Psoas muscle (tissue), 8 donors: ENCODE results near the gene ADAMTS12. TPM values are rescaled to one million over a fixed set of nuclear protein-coding genes. Genes with fewer than 3 reads are reported as not detected.

ENCODE experiments used
- ATAC-seq, 4 donors: fragments of 200-7000 bp; cut with Tn5 transposase; one replicate each; pipeline ENCODE4 v1.9.1; 2020; ENCODE audit warnings: moderate library complexity in 3 of 4, mild to moderate bottlenecking in 2 of 4
- DNase-seq, 2 donors: peaks; one replicate each; pipeline ENCODE4 v3.0.0-alpha.2; 2020
- H3K27ac ChIP-seq: fragments of 200-600 bp; one replicate; pipeline ENCODE4 v1.8.0; 2022
- H3K27me3 ChIP-seq, 3 donors: fragments of 200-600 bp in 1 of 3; one replicate each; pipeline versions ENCODE4 v1.6.1 to v1.8.0; 2013 to 2022; ENCODE audit warnings: low read length in 2 of 3, mild to moderate bottlenecking in 2 of 3, moderate library complexity in 1 of 3; ENCODE audit not compliant: insufficient read depth in 3 of 3
- H3K36me3 ChIP-seq, 2 donors: fragments of 200-600 bp in 1 of 2; one replicate each; pipeline versions ENCODE4 v1.6.1 to v1.8.0; 2013 to 2022; ENCODE audit warnings: low read depth in 1 of 2, mild to moderate bottlenecking in 1 of 2, moderate library complexity in 1 of 2; ENCODE audit not compliant: insufficient read depth in 1 of 2
- H3K4me1 ChIP-seq: fragments of 200-600 bp; one replicate; pipeline ENCODE4 v1.8.0; 2022
- H3K4me3 ChIP-seq: fragments of 200-600 bp; one replicate; pipeline ENCODE4 v1.8.0; 2022; ENCODE audit warnings: mild to moderate bottlenecking
- H3K9me3 ChIP-seq: fragments of 200-600 bp; one replicate; pipeline ENCODE4 v1.8.0; 2022
- WGBS, 3 donors: extraction: QIAGEN DNeasy Blood & Tissue Kit; methylation state at CpG; one replicate each; pipeline versions ENCODE4 v1.1.6 to v1.1.7; 2013; 5-methylcytosine and 5-hydroxymethylcytosine counted together
- intact Hi-C, 2 donors: fragments of 100-400 bp; cut with DNase I; formaldehyde crosslinking; loops; one replicate each; pipeline versions ENCODE4 v1.11.0 to v1.14.2; 2022
- polyA plus RNA-seq, 3 donors: library from polyadenylated mRNA; stranded (reverse); fragments of 200-250 nt; gene quantifications; one replicate each; pipeline ENCODE4 v1.2.3, GENCODE V29; 2013
- total RNA-seq, 4 donors: library from RNA; stranded (reverse); fragmentation: NEBNext Ultra II Directional in 2 of 4; extraction: Animal tissue kit (Norgen Biotek cat#: 25700) in 2 of 4; gene quantifications; one replicate each; pipeline versions ENCODE4 v1.2.1 to v1.2.4, GENCODE V29; 2021 to 2023
- TF ChIP-seq, protein P1 (sequence below): fragments of 200-600 bp; IDR thresholded peaks from one replicate; pipeline ENCODE4 v1.8.0; 2022; ENCODE audit warnings: antibody characterized with exemption
- donor health status: healthy with polysubstance abuse.
- donor health status: DM: no; HTN: no; CAD: no; lungs with moderate emphysema.
- donor health status: Bipolar disorder and iron deficiency.
- donor health status: healthy.
- donor health status: DM: yes; HTN: yes; CAD: no.
- donor health status: DM: no; HTN: no; CAD: no.
- donor health status: DM: no; HTN: no; CAD: no.
- donor health status: DM: yes; HTN: yes; CAD: no.

ADAMTS12 gene
- total and polyA plus RNA-seq, 7 donors = 0.19 to 1.2 (median 0.88) TPM

DNA sequence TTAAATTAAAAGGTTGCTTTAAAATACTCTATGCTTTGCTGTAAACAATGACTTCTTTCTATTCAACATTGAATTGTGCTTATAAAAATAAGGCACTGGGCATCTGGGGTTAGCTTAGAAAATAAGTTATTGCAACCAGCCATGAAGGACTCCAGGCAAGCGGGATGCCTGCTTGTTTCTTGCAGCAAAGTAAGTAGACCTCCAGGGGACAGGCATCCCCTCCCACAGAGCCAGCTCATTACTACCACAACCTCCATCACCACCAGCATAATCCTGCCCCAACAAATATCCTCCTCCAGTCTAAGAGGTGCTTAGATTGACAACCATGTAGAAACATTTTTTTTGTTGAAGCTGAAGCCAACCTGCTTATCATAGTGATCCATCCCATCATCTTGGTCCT is 260.7 kb downstream of the ADAMTS12 start:
- H3K4me1 ChIP-seq = no peaks in the 10 kb centered on the region
- intact Hi-C loops = no loop called here
- H3K27ac ChIP-seq = no peak overlapping the region
- TF ChIP-seq, protein P1, sequence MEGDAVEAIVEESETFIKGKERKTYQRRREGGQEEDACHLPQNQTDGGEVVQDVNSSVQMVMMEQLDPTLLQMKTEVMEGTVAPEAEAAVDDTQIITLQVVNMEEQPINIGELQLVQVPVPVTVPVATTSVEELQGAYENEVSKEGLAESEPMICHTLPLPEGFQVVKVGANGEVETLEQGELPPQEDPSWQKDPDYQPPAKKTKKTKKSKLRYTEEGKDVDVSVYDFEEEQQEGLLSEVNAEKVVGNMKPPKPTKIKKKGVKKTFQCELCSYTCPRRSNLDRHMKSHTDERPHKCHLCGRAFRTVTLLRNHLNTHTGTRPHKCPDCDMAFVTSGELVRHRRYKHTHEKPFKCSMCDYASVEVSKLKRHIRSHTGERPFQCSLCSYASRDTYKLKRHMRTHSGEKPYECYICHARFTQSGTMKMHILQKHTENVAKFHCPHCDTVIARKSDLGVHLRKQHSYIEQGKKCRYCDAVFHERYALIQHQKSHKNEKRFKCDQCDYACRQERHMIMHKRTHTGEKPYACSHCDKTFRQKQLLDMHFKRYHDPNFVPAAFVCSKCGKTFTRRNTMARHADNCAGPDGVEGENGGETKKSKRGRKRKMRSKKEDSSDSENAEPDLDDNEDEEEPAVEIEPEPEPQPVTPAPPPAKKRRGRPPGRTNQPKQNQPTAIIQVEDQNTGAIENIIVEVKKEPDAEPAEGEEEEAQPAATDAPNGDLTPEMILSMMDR = no peak
- H3K27me3 ChIP-seq = no peaks in the 10 kb centered on the region
- no peak for ATAC-seq
- no peaks in the 10 kb centered on the region for H3K36me3 ChIP-seq
- no peak overlapping the region for H3K4me3 ChIP-seq
- no peaks in the 10 kb centered on the region for H3K9me3 ChIP-seq
- no peak for DNase-seq
- 81 to 90% (median 84%) methylated on average over 1 of the region's 1 CpG for WGBS, 3 donors

DNA sequence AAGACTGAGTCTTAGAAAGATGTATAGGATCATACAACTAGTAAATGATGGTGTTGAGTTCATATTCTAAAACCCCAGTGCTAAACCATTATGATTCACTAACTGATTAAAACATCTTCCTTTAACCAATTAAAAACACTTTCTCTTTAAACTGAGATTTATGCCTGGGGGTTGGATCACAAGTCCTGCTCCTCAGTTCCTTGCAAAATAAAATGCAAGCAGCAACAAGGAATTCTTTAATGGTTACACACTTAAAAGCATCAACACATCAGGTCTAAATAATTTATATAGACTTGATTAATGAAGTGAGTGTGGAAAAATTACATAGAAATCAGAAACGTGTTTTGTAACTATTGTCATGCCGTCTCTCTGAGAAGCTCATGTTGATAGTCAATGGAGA is 261.8 kb downstream of the ADAMTS12 start:
- H3K4me1 ChIP-seq = no peaks in the 10 kb centered on the region
- H3K27ac ChIP-seq = no peak overlapping the region
- intact Hi-C loops = no loop called here
- no peaks in the 10 kb centered on the region for H3K36me3 ChIP-seq
- H3K9me3 ChIP-seq = no peaks in the 10 kb centered on the region
- no peak for ATAC-seq
- TF ChIP-seq, protein P1 = no peak
- no peak overlapping the region for H3K4me3 ChIP-seq
- DNase-seq = no peak
- H3K27me3 ChIP-seq = no peaks in the 10 kb centered on the region
- 75 to 83% (median 77%) methylated on average over 2 of the region's 2 CpGs for whole genome bisulfite sequencing, 3 donors

DNA sequence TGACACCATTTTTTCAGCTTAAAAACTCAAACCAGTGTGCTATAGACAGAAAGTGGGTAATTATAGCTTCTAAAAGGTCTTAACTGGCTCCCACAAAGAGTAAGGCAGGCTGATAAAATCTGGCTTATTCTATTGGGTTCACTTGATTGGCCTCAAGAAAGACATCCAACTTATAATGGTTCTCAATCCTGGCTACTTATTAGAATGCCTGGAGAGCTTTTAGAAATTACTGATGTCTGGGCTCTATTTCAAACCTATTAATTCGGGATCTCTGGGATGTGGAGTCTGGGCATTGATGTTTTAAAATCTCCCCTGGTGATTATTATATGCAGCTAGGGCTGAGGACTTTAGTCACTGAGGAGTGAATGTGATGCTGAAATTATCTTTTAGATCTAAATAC is 263.0 kb downstream of the ADAMTS12 start:
- ATAC-seq (no peak), DNase-seq (no peak)
- TF ChIP-seq, protein P1 = no peak
- Histone ChIP-seq H3K36me3 (no peaks in the 10 kb centered on the region), H3K27me3 (no peaks in the 10 kb centered on the region), H3K9me3 (no peaks in the 10 kb centered on the region), H3K4me3 (no peak overlapping the region), H3K27ac (no peak overlapping the region), H3K4me1 (no peaks in the 10 kb centered on the region)
- intact Hi-C loops = no loop called here
- WGBS, 3 donors = 66 to 73% (median 68%) methylated on average over 1 of the region's 1 CpG

DNA sequence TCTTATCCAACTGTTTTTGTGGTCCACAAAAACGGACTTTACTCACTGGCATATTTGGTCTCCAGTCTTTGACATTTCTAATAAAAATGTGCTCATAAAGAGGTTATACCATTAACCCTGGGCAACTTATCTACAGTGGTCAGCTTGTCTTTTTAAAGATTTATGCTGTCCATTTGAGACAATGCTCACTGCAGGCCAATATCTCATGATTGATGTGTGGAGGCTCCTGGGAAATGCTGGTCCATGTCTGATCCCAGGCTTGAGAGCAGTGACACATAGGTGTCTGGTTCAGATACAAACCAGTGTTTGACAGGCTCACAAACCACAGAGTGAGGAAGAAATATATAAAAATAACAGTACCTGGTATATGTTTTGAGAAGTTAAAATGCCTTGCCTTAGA is 270.3 kb downstream of the ADAMTS12 start:
- ATAC-seq (no peak), DNase-seq (no peak)
- H3K36me3 ChIP-seq = no peaks in the 10 kb centered on the region
- intact Hi-C loops = no loop called here
- H3K4me1 ChIP-seq = no peaks in the 10 kb centered on the region
- 72 to 87% (median 86%) methylated on average over 1 of the region's 1 CpG for WGBS, 3 donors
- H3K27ac ChIP-seq = no peak overlapping the region
- TF ChIP-seq, protein P1 = no peak
- no peaks in the 10 kb centered on the region for H3K27me3 ChIP-seq
- H3K4me3 ChIP-seq = no peak overlapping the region
- no peaks in the 10 kb centered on the region for H3K9me3 ChIP-seq

DNA sequence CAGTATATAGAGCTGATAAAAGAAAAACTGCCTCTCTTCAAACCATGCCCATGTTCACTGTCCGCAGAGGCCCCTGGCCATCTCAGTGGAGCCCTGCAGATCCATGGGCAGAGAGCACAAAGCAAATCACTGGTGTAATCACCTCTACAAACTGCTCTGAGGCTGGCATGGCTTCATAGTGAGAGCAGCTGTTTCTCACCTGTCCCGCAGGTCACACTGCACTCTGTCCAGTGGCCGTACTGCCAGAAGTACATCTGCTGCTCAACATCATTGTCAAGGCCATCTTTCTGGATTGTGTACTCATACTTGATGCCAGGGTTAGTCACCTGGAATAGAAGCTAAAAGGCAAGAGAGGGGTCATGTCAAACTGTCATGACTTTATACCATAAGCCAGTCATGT is 277.8 kb downstream of the ADAMTS12 start:
- ATAC-seq = no peak
- intact Hi-C loops = no loop called here
- Histone ChIP-seq H3K4me3 (no peak overlapping the region), H3K27me3 (no peaks in the 10 kb centered on the region), H3K4me1 (no peaks in the 10 kb centered on the region), H3K36me3 (no peaks in the 10 kb centered on the region), H3K9me3 (no peaks in the 10 kb centered on the region), H3K27ac (no peak overlapping the region)
- TF ChIP-seq, protein P1 = no peak
- WGBS, 3 donors = 85 to 91% (median 86%) methylated on average over 3 of the region's 3 CpGs
- DNase-seq = no peak
